HG03175 (cell line): ENCODE results near the gene TNIK.
"Not testable (repeated sequence)": the region's sequence is repeated elsewhere in the genome, so short reads cannot be mapped to it uniquely, and the experiment has no call there.

Experiments
- ATAC-seq: cut with Tn5 transposase; IDR thresholded peaks from one replicate; pipeline ENCODE4 v1.9.1; 2021; ENCODE audit warnings: mild to moderate bottlenecking, moderate library complexity; ENCODE audit not compliant: unreplicated experiment

Gene TNIK

GRCh38 chr3:171446801-171447578 lies 13.2 kb downstream of the TNIK start:
- no peak for ATAC-seq

GRCh38 chr3:171446301-171446700 lies 13.9 kb downstream of the TNIK start:
- ATAC-seq: no peak

- no peak for ATAC-seq
Observed at GRCh38 chr3:171445620-171446204, 14.5 kb downstream of the TNIK start.

GRCh38 chr3:171444001-171444690 lies 16.1 kb downstream of the TNIK start:
- ATAC-seq: no peak

GRCh38 chr3:171443211-171443957 lies 16.8 kb downstream of the TNIK start:
- ATAC-seq: no peak

GRCh38 chr3:171442184-171442583 lies 18.0 kb downstream of the TNIK start:
- ATAC-seq: no peak

- ATAC-seq: no peak
Observed at GRCh38 chr3:171441381-171441780, 18.8 kb downstream of the TNIK start.

GRCh38 chr3:171439996-171440395 lies 20.2 kb downstream of the TNIK start:
- no peak for ATAC-seq

- no peak for ATAC-seq
Observed at GRCh38 chr3:171437115-171437756, 23.0 kb downstream of the TNIK start.

- ATAC-seq: no peak
Observed at GRCh38 chr3:171436380-171436779, 23.8 kb downstream of the TNIK start.

GRCh38 chr3:171435757-171436156 lies 24.4 kb downstream of the TNIK start:
- ATAC-seq: no peak

GRCh38 chr3:171435143-171435542 lies 25.1 kb downstream of the TNIK start:
- ATAC-seq: no peak

GRCh38 chr3:171432548-171432947 lies 27.7 kb downstream of the TNIK start:
- ATAC-seq: no peak

GRCh38 chr3:171431550-171431949 lies 28.7 kb downstream of the TNIK start:
- no peak for ATAC-seq

GRCh38 chr3:171430530-171430929 lies 29.7 kb downstream of the TNIK start:
- ATAC-seq: no peak

GRCh38 chr3:171429635-171430034 lies 30.6 kb downstream of the TNIK start:
- ATAC-seq: no peak

- no peak for ATAC-seq
Observed at GRCh38 chr3:171428892-171429291, 31.3 kb downstream of the TNIK start.

- ATAC-seq: no peak
Observed at GRCh38 chr3:171428321-171428787, 31.9 kb downstream of the TNIK start.

GRCh38 chr3:171427771-171428320 lies 32.4 kb downstream of the TNIK start:
- ATAC-seq: no peak

GRCh38 chr3:171424063-171424462 lies 36.1 kb downstream of the TNIK start:
- not testable (repeated sequence) for ATAC-seq
